ENCODE data around the gene RELA. TPM values are rescaled to one million over a fixed set of nuclear protein-coding genes. Genes with fewer than 3 reads are reported as not detected.
A peak's percentile ranks its signal among the peaks of the same experiment; 100 is the strongest.
"Not testable (repeated sequence)": the region's sequence is repeated elsewhere in the genome, so short reads cannot be mapped to it uniquely, and the experiment has no call there.

Gene RELA
- total RNA-seq, 2 experiments from 2014 or later: 81.3 to 82.0 TPM

GRCh38 chr11:65696802-65697552, 34.3 kb upstream of the RELA start:
- DNase-seq: no peak
- Mint-ChIP-seq H3K27ac (no peak overlapping the region), H3K9me3 (ENCODE audit: low read depth) (no peaks in the 10 kb centered on the region), H3K4me1 (peaks cover 5% of the 10 kb centered on the region), H3K27me3 (peaks cover 12% of the 10 kb centered on the region), H3K36me3 (no peaks in the 10 kb centered on the region), H3K4me3 (no peak overlapping the region)
- CTCF ChIA-PET: interaction anchor here (0.7 to 1.5 kb wide), 3 partner anchors 15 to 71 kb away, joined by 3 to 5 read pairs (median 3); no protein-coding TSS in a partner anchor
- ATAC-seq: no peak

GRCh38 chr11:65695459-65696241, 32.9 kb upstream of the RELA start:
- peaks cover 4% of the 10 kb centered on the region for H3K4me1 Mint-ChIP-seq
- peaks cover 9% of the 10 kb centered on the region for H3K27me3 Mint-ChIP-seq
- H3K4me3 Mint-ChIP-seq: no peak overlapping the region
- H3K36me3 Mint-ChIP-seq: no peaks in the 10 kb centered on the region
- CTCF ChIA-PET: interaction anchor here (0.8 to 1.6 kb wide), 4 partner anchors 15 to 123 kb away, joined by 3 to 4 read pairs (median 4); partner anchors contain the start of genes KAT5 and SIPA1
- no peak overlapping the region for H3K27ac Mint-ChIP-seq
- DNase-seq (no peak), ATAC-seq (no peak)
- no peaks in the 10 kb centered on the region for H3K9me3 Mint-ChIP-seq (ENCODE audit: low read depth)

- H3K27me3 Mint-ChIP-seq: no peaks in the 10 kb centered on the region
- H3K9me3 Mint-ChIP-seq (ENCODE audit: low read depth): no peaks in the 10 kb centered on the region
- no peak overlapping the region for H3K4me3 Mint-ChIP-seq
- H3K36me3 Mint-ChIP-seq: no peaks in the 10 kb centered on the region
- DNase-seq: no peak
- CTCF ChIA-PET: interaction anchor here (0.8 to 1.0 kb wide), 2 partner anchors 19 to 84 kb away, joined by 3 to 5 read pairs; partner anchors contain the start of gene KAT5
- peaks cover 4% of the 10 kb centered on the region for H3K4me1 Mint-ChIP-seq
- H3K27ac Mint-ChIP-seq: no peak overlapping the region
- no peak for ATAC-seq
Observed at GRCh38 chr11:65692367-65692766, 29.7 kb upstream of the RELA start.

- H3K4me3 Mint-ChIP-seq; H3K27me3 Mint-ChIP-seq; ATAC-seq; H3K36me3 Mint-ChIP-seq; H3K4me1 Mint-ChIP-seq; H3K9me3 Mint-ChIP-seq (ENCODE audit: low read depth); H3K27ac Mint-ChIP-seq; DNase-seq: not testable (repeated sequence)
- CTCF ChIA-PET: interaction anchor here (0.8 to 1.0 kb wide), 2 partner anchors 20 to 85 kb away, joined by 3 to 5 read pairs; partner anchors contain the start of gene KAT5
Observed at GRCh38 chr11:65691847-65692246, 29.1 kb upstream of the RELA start.

- DNase-seq (no peak), ATAC-seq (no peak)
- H3K27ac Mint-ChIP-seq: no peak overlapping the region
- CTCF ChIA-PET: no interaction called here
- peaks cover 1% of the 10 kb centered on the region for H3K36me3 Mint-ChIP-seq
- no peaks in the 10 kb centered on the region for H3K9me3 Mint-ChIP-seq (ENCODE audit: low read depth)
- H3K27me3 Mint-ChIP-seq: peaks cover 18% of the 10 kb centered on the region
- no peak overlapping the region for H3K4me3 Mint-ChIP-seq
- no peaks in the 10 kb centered on the region for H3K4me1 Mint-ChIP-seq
Observed at GRCh38 chr11:65685981-65686380, 23.3 kb upstream of the RELA start.

GRCh38 chr11:65683480-65683879, 20.8 kb upstream of the RELA start:
- H3K36me3 Mint-ChIP-seq; ATAC-seq; H3K9me3 Mint-ChIP-seq (ENCODE audit: low read depth); H3K4me3 Mint-ChIP-seq; H3K4me1 Mint-ChIP-seq; H3K27ac Mint-ChIP-seq; CTCF ChIA-PET; DNase-seq: not testable (repeated sequence)
- peaks cover 18% of the 10 kb centered on the region for H3K27me3 Mint-ChIP-seq

GRCh38 chr11:65680192-65680743, 17.6 kb upstream of the RELA start:
- DNase-seq: no peak
- CTCF ChIA-PET: interaction anchor here (0.6 to 1.6 kb wide), 4 partner anchors 16 to 31 kb away, joined by 3 read pairs; no protein-coding TSS in a partner anchor
- H3K36me3 Mint-ChIP-seq: peaks cover 1% of the 10 kb centered on the region

GRCh38 chr11:65672982-65673381, 10.3 kb upstream of the RELA start:
- CTCF ChIA-PET: no interaction called here
- no peak for ATAC-seq
- H3K4me3 Mint-ChIP-seq: no peak overlapping the region
- H3K4me1 Mint-ChIP-seq: peaks cover 3% of the 10 kb centered on the region
- DNase-seq: no peak
- H3K9me3 Mint-ChIP-seq (ENCODE audit: low read depth): no peaks in the 10 kb centered on the region
- H3K27me3 Mint-ChIP-seq: no peaks in the 10 kb centered on the region
- H3K36me3 Mint-ChIP-seq: no peaks in the 10 kb centered on the region
- no peak overlapping the region for H3K27ac Mint-ChIP-seq

More at GRCh38 chr11:65680192-65680743, 17.6 kb upstream of the RELA start:
- Mint-ChIP-seq H3K9me3 (ENCODE audit: low read depth) (no peaks in the 10 kb centered on the region), H3K27ac (no peak overlapping the region), H3K4me3 (no peak overlapping the region), H3K4me1 (peaks cover 6% of the 10 kb centered on the region), H3K27me3 (peaks cover 18% of the 10 kb centered on the region)
- no peak for ATAC-seq

GRCh38 chr11:65672180-65672860, 9.6 kb upstream of the RELA start:
- no peak overlapping the region for H3K27ac Mint-ChIP-seq
- no peaks in the 10 kb centered on the region for H3K9me3 Mint-ChIP-seq (ENCODE audit: low read depth)
- no peaks in the 10 kb centered on the region for H3K27me3 Mint-ChIP-seq
- CTCF ChIA-PET: no interaction called here
- ATAC-seq (no peak), DNase-seq (no peak)
- H3K4me3 Mint-ChIP-seq: no peak overlapping the region
- no peaks in the 10 kb centered on the region for H3K36me3 Mint-ChIP-seq
- peaks cover 3% of the 10 kb centered on the region for H3K4me1 Mint-ChIP-seq

GRCh38 chr11:65663639-65664200, 1.0 kb upstream of the RELA start:
- ATAC-seq (peak; percentile 7), DNase-seq (peak; percentile 67)
- peak overlapping the region; percentile 81 for H3K4me3 Mint-ChIP-seq
- peaks cover 21% of the 10 kb centered on the region for H3K36me3 Mint-ChIP-seq
- no peaks in the 10 kb centered on the region for H3K27me3 Mint-ChIP-seq
- no peaks in the 10 kb centered on the region for H3K9me3 Mint-ChIP-seq (ENCODE audit: low read depth)
- peaks cover 30% of the 10 kb centered on the region for H3K4me1 Mint-ChIP-seq
- peak overlapping the region; percentile 85 for H3K27ac Mint-ChIP-seq
- CTCF ChIA-PET: interaction anchor here (0.6 to 2.1 kb wide), 8 partner anchors 11 to 197 kb away, joined by 3 to 11 read pairs (median 4); partner anchors contain the start of gene KAT5

- Mint-ChIP-seq H3K36me3 (peaks cover 33% of the 10 kb centered on the region), H3K27me3 (no peaks in the 10 kb centered on the region), H3K4me1 (peaks cover 32% of the 10 kb centered on the region), H3K9me3 (ENCODE audit: low read depth) (no peaks in the 10 kb centered on the region), H3K4me3 (peak overlapping the region; percentile 83), H3K27ac (peak overlapping the region; percentile 81)
- CTCF ChIA-PET: interaction anchor here (0.9 to 1.8 kb wide), 5 partner anchors 9 to 156 kb away, joined by 3 to 9 read pairs (median 4); no protein-coding TSS in a partner anchor
- no peak for DNase-seq
- no peak for ATAC-seq
Observed at GRCh38 chr11:65662247-65662798, 393 bp downstream of the RELA start.

GRCh38 chr11:65661599-65662246, 993 bp downstream of the RELA start:
- H3K27ac Mint-ChIP-seq: peak overlapping the region; percentile 81
- H3K4me1 Mint-ChIP-seq: peaks cover 34% of the 10 kb centered on the region
- peak overlapping the region; percentile 83 for H3K4me3 Mint-ChIP-seq
- H3K9me3 Mint-ChIP-seq (ENCODE audit: low read depth): no peaks in the 10 kb centered on the region
- DNase-seq (no peak), ATAC-seq (no peak)
- CTCF ChIA-PET: interaction anchor here (1.8 kb wide), 1 partner anchor 36 kb away, joined by 8 read pairs; no protein-coding TSS in a partner anchor
- H3K27me3 Mint-ChIP-seq: no peaks in the 10 kb centered on the region
- H3K36me3 Mint-ChIP-seq: peaks cover 38% of the 10 kb centered on the region

Data from activated CD8-positive, alpha-beta memory T cell treated with anti-CD3 and anti-CD28 coated beads, Interleukin-2, amount 10 ng/mL, durations not matched to agents 7 days and 5 days (primary cell).